Caco-2 (cell line): ENCODE results near the gene SLC19A1. TPM values are rescaled to one million over a fixed set of nuclear protein-coding genes. Genes with fewer than 3 reads are reported as not detected.

Experiments
- BruUV-seq: library from RNA; stranded (reverse); fragments of 400-500 nt; replicated peaks from 2 replicates; lab custom pipeline; 2021; lab: Mats Ljungman, UMichigan
- CTCF ChIA-PET: fragments of 300-600 bp; sonication (Branson Sonifier 250); formaldehyde crosslinking; loops from one replicate; lab custom pipeline; 2022; ENCODE audit warnings: antibody characterized with exemption; lab: Charles Lee
- POLR2A ChIA-PET: fragments of 300-600 bp; sonication (Branson Sonifier 250); formaldehyde crosslinking; loops from one replicate; lab custom pipeline; 2022; ENCODE audit warnings: antibody characterized with exemption; lab: Charles Lee
- DNase-seq, 2 experiments: peaks; one replicate each; pipeline versions ENCODE4 v3.0.0 to v3.0.0-alpha.2; 2020 to 2022
- H3K27me3 ChIP-seq: replicated peaks from 2 replicates; pipeline ENCODE4 v1.6.0; 2011; ENCODE audit warnings: low read length; ENCODE audit not compliant: control insufficient read depth, insufficient read depth
- H3K36me3 ChIP-seq: 2 replicates; pipeline ENCODE4 v1.5.1; 2011; ENCODE audit warnings: low read length; ENCODE audit not compliant: control insufficient read depth, insufficient read depth
- H3K4me1 ChIP-seq: fragments of 250-450 bp; sonication (Bioruptor Pico); 2 replicates; pipeline ENCODE4 v1.5.1; 2020; ENCODE audit warnings: mild to moderate bottlenecking
- H3K4me3 ChIP-seq: 2 replicates; pipeline ENCODE4 v1.5.1; 2011; ENCODE audit warnings: low read depth, mild to moderate bottlenecking, control low read depth, low read length
- H3K9me3 ChIP-seq: fragments of 250-450 bp; sonication (Bioruptor Pico); 2 replicates; pipeline ENCODE4 v1.5.1; 2020; ENCODE audit warnings: mild to moderate bottlenecking, moderate library complexity
- H3K27ac Mint-ChIP-seq: one replicate; pipeline ENCODE4 v1.8.0; 2022; ENCODE audit warnings: mixed read lengths; ENCODE audit not compliant: unreplicated experiment
- H3K27me3 Mint-ChIP-seq: one replicate; pipeline ENCODE4 v1.8.0; 2022; ENCODE audit warnings: mixed read lengths; ENCODE audit not compliant: insufficient read depth, unreplicated experiment
- H3K36me3 Mint-ChIP-seq: one replicate; pipeline ENCODE4 v1.8.0; 2022; ENCODE audit warnings: mild to moderate bottlenecking, mixed read lengths; ENCODE audit not compliant: insufficient read depth, unreplicated experiment
- H3K4me1 Mint-ChIP-seq: one replicate; pipeline ENCODE4 v1.8.0; 2022; ENCODE audit warnings: low read depth, mixed read lengths; ENCODE audit not compliant: unreplicated experiment
- H3K4me3 Mint-ChIP-seq: one replicate; pipeline ENCODE4 v1.8.0; 2022; ENCODE audit warnings: mild to moderate bottlenecking, moderate library complexity, mixed read lengths; ENCODE audit not compliant: unreplicated experiment
- H3K9me3 Mint-ChIP-seq: one replicate; pipeline ENCODE4 v1.8.0; 2022; ENCODE audit warnings: mixed read lengths; ENCODE audit not compliant: unreplicated experiment
- intact Hi-C: fragments of 100-400 bp; cut with micrococcal nuclease; formaldehyde crosslinking; loops from one replicate; pipeline ENCODE4 v1.10.0; 2022; ENCODE audit not compliant: unreplicated experiment
- total RNA-seq: library from RNA; stranded (reverse); gene quantifications from 2 replicates; pipeline ENCODE4 v1.2.3, GENCODE V29; 2022
- TF ChIP-seq, protein P1 (sequence below), 2 experiments: fragments of 200-600 bp in 1 of 2; IDR thresholded peaks; 1 replicate in 1 of 2; 2 replicates in 1 of 2; pipeline versions ENCODE4 v1.5.1 to v1.8.0; 2011 to 2022; ENCODE audit warnings: antibody characterized with exemption in 1 of 2, control low read depth in 1 of 2, inconsistent platforms in 1 of 2, low read depth in 1 of 2, low read length in 1 of 2, mild to moderate bottlenecking in 1 of 2, moderate library complexity in 1 of 2; ENCODE audit not compliant: insufficient read depth in 1 of 2, severe bottlenecking in 1 of 2, unreplicated experiment in 1 of 2

The SLC19A1 gene
- total RNA-seq, 1 experiment from 2014 or later, result 45.4 TPM

DNA sequence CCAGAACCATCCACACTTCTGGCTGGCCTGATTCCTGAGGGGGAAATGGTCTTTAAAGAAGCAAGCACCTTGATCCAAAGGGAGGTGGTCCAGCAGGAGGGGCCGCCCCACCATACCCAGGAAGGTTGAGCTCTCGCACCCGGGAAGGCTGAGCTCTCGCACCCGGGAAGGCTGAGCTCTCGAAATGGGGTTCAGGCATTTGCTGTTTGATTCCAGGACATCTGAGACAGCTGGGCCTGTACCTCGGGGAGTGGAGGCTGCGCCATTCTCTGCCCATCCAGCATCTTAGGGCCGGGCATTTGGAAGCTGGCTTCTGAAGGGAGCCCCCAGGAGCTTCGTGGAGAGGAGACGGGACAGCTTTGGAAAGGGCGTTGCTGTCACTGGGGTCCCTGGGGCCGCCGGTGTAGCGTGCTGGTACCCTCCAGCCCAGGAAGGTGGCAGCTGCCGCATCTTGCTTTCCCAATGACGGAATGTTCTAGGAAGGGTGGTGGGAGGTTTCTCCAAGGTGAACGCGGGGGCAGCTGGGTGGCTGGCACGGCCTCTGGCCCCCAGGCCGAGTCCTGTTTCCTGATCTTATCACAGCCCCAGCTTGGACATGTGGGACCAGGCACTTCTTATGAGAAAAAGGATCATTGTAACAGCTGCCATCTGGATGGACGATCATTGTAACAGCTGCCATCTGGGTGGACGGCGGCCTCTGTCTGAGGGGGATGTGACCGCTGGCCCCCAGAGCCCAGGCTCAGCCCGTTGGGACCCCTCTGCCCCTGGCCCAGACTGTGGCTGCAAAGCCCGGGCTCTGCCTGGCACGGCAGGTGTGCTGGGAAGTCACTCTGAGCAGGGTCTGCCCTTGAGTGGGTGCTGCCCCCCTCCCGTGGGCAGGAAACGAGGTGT lies 75.7 kb downstream of the SLC19A1 start:
- no peaks in the 10 kb centered on the region for H3K9me3 ChIP-seq
- no peaks in the 10 kb centered on the region for H3K27me3 Mint-ChIP-seq
- intact Hi-C loops, result no loop called here
- BruUV-seq, result no TSS peak
- DNase-seq, result no peak
- TF ChIP-seq, protein P1, sequence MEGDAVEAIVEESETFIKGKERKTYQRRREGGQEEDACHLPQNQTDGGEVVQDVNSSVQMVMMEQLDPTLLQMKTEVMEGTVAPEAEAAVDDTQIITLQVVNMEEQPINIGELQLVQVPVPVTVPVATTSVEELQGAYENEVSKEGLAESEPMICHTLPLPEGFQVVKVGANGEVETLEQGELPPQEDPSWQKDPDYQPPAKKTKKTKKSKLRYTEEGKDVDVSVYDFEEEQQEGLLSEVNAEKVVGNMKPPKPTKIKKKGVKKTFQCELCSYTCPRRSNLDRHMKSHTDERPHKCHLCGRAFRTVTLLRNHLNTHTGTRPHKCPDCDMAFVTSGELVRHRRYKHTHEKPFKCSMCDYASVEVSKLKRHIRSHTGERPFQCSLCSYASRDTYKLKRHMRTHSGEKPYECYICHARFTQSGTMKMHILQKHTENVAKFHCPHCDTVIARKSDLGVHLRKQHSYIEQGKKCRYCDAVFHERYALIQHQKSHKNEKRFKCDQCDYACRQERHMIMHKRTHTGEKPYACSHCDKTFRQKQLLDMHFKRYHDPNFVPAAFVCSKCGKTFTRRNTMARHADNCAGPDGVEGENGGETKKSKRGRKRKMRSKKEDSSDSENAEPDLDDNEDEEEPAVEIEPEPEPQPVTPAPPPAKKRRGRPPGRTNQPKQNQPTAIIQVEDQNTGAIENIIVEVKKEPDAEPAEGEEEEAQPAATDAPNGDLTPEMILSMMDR (IDR thresholded peaks at IDR 0.05; ENCODE audit: insufficient read depth in 1 of 2, low read depth in 1 of 2, low read length in 1 of 2, severe bottlenecking in 1 of 2, unreplicated experiment in 1 of 2), result no peak
- no peaks in the 10 kb centered on the region for H3K27me3 ChIP-seq
- peaks cover 41% of the 10 kb centered on the region for H3K4me1 ChIP-seq
- H3K9me3 Mint-ChIP-seq, result peaks cover 7% of the 10 kb centered on the region
- H3K36me3 Mint-ChIP-seq, result peaks cover 50% of the 10 kb centered on the region
- no peak overlapping the region for H3K4me3 ChIP-seq
- H3K4me3 Mint-ChIP-seq, result no peak overlapping the region
- ChIA-PET POLR2A (interaction anchor here (0.5 kb wide), 1 partner anchor 770 kb away, joined by 3 read pairs; no protein-coding TSS in a partner anchor), CTCF (no interaction called here)
- H3K4me1 Mint-ChIP-seq, result peaks cover 43% of the 10 kb centered on the region
- H3K36me3 ChIP-seq, result peaks cover 2% of the 10 kb centered on the region; the same call in 1 of the 2 replicates
- H3K27ac Mint-ChIP-seq, result peak overlapping the region; percentile 64

DNA sequence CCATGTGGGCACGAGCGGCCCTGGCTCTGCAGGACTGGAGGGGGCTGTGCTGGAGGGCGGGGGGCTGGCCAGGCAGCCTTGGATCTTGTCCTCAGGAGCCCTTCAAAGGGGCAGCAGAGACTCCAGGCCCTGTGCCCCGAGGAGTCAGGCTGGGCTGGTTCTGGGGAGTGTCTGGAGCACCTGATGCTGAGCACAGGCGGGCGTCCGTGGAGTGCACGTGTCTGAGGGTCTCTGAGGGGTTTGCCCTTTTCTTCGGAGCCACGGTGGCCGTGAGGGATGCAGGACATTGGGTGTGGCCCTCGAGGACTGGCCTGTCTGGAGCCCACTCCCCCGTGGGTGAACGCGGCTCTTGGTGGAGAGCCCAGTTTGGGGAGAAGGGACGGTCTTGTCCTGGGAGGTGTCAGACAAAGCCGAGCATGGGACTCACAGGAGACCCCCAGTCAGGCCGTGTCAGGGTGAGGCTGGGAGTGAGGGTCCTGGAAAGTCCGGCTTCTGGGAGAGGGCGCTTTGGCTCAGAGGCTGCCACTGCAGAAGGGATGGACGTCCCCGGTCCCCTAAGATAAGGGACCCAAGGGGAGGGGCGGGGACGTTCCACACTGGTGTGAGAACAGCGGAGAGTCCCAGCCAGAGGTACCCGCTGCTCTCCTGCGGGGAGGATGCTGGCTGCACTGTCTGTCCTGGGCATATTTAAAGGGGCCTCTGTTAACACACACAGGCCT lies 76.5 kb downstream of the SLC19A1 start:
- peak overlapping the region; percentile 64 for H3K27ac Mint-ChIP-seq
- DNase-seq, result no peak
- intact Hi-C loops, result no loop called here
- no peaks in the 10 kb centered on the region for H3K27me3 Mint-ChIP-seq
- H3K4me3 Mint-ChIP-seq, result no peak overlapping the region
- no TSS peak for BruUV-seq
- Histone ChIP-seq H3K4me1 (peaks cover 41% of the 10 kb centered on the region), H3K9me3 (no peaks in the 10 kb centered on the region), H3K27me3 (no peaks in the 10 kb centered on the region), H3K36me3 (peaks cover 4% of the 10 kb centered on the region; the same call in 1 of the 2 replicates), H3K4me3 (no peak overlapping the region)
- TF ChIP-seq, protein P1 (IDR thresholded peaks at IDR 0.05; ENCODE audit: insufficient read depth in 1 of 2, low read depth in 1 of 2, low read length in 1 of 2, severe bottlenecking in 1 of 2, unreplicated experiment in 1 of 2), result no peak
- ChIA-PET POLR2A (no interaction called here), CTCF (no interaction called here)
- peaks cover 7% of the 10 kb centered on the region for H3K9me3 Mint-ChIP-seq
- peaks cover 48% of the 10 kb centered on the region for H3K36me3 Mint-ChIP-seq
- H3K4me1 Mint-ChIP-seq, result peaks cover 43% of the 10 kb centered on the region

DNA sequence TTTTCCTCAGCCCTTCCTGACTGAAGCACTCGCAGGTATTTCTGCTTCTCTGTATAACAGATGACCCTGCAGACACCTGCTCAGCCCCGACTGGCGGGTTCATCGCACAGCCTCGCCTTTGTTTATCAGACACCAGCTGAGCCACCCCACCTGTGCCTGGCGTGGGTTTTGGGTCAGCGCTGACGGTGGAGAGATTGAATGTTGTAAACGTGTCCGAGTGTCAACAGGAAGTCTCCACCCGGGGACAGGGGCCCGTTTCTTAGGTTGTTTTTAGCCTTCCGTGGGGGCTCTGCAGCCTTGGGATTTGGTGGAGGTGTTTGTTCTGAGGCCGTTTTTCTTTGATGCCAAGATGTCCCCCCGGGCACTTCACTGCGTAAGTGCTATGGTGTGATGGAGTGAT lies 77.1 kb downstream of the SLC19A1 start:
- Mint-ChIP-seq H3K36me3 (peaks cover 47% of the 10 kb centered on the region), H3K4me3 (no peak overlapping the region), H3K27me3 (no peaks in the 10 kb centered on the region), H3K9me3 (peaks cover 7% of the 10 kb centered on the region), H3K27ac (peak overlapping the region; percentile 64), H3K4me1 (peaks cover 43% of the 10 kb centered on the region)
- ChIA-PET CTCF (no interaction called here), POLR2A (no interaction called here)
- DNase-seq, result no peak
- Histone ChIP-seq H3K4me1 (peaks cover 43% of the 10 kb centered on the region), H3K4me3 (no peak overlapping the region), H3K9me3 (no peaks in the 10 kb centered on the region), H3K27me3 (no peaks in the 10 kb centered on the region), H3K36me3 (peaks cover 4% of the 10 kb centered on the region; the same call in 1 of the 2 replicates)
- no TSS peak for BruUV-seq
- TF ChIP-seq, protein P1 (IDR thresholded peaks at IDR 0.05; ENCODE audit: insufficient read depth in 1 of 2, low read depth in 1 of 2, low read length in 1 of 2, severe bottlenecking in 1 of 2, unreplicated experiment in 1 of 2), result no peak
- intact Hi-C loops, result no loop called here
